ENCODE measurements around the gene RABGAP1L. TPM values are rescaled to one million over a fixed set of nuclear protein-coding genes. Genes with fewer than 3 reads are reported as not detected.

Gene RABGAP1L
- total RNA-seq, 1 donor from 2014 or later = 30.2 TPM

DNA sequence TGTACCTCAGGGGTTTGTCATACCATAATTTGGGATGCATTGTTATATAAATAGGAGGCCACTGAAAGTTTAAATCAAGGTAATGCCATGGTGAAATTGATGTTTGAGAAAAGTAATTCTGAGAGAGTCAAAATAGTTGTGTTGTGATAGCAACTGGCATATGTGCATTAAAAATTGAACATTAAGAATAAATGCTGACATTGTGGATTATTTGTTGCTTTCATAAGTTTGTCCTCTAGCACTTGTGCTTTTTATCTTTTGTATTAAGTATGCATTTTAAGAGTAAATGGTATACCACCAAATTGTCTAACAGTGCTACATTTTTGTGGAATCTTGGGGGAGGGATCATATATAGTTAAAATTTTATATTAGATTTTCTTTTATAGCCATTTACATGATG is 564.5 kb downstream of the RABGAP1L start:
- Mint-ChIP-seq H3K9me3 (ENCODE audit: unreplicated experiment) (no peaks in the 10 kb centered on the region), H3K4me1 (ENCODE audit: unreplicated experiment) (peaks cover 4% of the 10 kb centered on the region), H3K4me3 (ENCODE audit: unreplicated experiment) (no peak overlapping the region), H3K27me3 (ENCODE audit: unreplicated experiment) (peaks cover 2% of the 10 kb centered on the region), H3K27ac (ENCODE audit: unreplicated experiment) (no peak overlapping the region), H3K36me3 (ENCODE audit: low read depth, unreplicated experiment) (no peaks in the 10 kb centered on the region)
- DNase-seq (ENCODE audit: low spot score) = no peak
- TF ChIP-seq, protein P1, sequence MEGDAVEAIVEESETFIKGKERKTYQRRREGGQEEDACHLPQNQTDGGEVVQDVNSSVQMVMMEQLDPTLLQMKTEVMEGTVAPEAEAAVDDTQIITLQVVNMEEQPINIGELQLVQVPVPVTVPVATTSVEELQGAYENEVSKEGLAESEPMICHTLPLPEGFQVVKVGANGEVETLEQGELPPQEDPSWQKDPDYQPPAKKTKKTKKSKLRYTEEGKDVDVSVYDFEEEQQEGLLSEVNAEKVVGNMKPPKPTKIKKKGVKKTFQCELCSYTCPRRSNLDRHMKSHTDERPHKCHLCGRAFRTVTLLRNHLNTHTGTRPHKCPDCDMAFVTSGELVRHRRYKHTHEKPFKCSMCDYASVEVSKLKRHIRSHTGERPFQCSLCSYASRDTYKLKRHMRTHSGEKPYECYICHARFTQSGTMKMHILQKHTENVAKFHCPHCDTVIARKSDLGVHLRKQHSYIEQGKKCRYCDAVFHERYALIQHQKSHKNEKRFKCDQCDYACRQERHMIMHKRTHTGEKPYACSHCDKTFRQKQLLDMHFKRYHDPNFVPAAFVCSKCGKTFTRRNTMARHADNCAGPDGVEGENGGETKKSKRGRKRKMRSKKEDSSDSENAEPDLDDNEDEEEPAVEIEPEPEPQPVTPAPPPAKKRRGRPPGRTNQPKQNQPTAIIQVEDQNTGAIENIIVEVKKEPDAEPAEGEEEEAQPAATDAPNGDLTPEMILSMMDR (IDR thresholded peaks at IDR 0.05; ENCODE audit: unreplicated experiment) = no peak

DNA sequence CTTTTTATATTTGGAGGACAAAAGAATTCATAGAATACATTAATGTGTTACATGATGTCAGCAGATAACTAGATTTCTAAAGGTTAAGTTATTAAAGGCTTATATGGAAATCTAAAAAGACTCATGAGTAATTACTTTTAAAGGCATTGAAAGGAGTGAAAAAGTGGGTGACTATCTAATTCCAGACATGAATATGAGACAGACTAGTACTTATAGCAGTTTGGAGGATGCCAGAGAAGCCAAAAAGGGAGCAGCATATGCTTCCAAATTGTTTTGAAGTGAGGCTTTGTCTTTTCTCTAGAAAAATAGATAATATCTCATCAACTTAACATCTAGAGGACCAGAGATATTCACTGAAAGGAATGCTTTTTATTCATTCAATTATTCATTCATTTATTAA is 564.9 kb downstream of the RABGAP1L start:
- TF ChIP-seq, protein P1 (IDR thresholded peaks at IDR 0.05; ENCODE audit: unreplicated experiment) = no peak
- Mint-ChIP-seq H3K36me3 (ENCODE audit: low read depth, unreplicated experiment) (no peaks in the 10 kb centered on the region), H3K27me3 (ENCODE audit: unreplicated experiment) (peaks cover 2% of the 10 kb centered on the region), H3K4me1 (ENCODE audit: unreplicated experiment) (peaks cover 4% of the 10 kb centered on the region), H3K4me3 (ENCODE audit: unreplicated experiment) (no peak overlapping the region), H3K9me3 (ENCODE audit: unreplicated experiment) (no peaks in the 10 kb centered on the region), H3K27ac (ENCODE audit: unreplicated experiment) (no peak overlapping the region)
- no peak for DNase-seq (ENCODE audit: low spot score)

DNA sequence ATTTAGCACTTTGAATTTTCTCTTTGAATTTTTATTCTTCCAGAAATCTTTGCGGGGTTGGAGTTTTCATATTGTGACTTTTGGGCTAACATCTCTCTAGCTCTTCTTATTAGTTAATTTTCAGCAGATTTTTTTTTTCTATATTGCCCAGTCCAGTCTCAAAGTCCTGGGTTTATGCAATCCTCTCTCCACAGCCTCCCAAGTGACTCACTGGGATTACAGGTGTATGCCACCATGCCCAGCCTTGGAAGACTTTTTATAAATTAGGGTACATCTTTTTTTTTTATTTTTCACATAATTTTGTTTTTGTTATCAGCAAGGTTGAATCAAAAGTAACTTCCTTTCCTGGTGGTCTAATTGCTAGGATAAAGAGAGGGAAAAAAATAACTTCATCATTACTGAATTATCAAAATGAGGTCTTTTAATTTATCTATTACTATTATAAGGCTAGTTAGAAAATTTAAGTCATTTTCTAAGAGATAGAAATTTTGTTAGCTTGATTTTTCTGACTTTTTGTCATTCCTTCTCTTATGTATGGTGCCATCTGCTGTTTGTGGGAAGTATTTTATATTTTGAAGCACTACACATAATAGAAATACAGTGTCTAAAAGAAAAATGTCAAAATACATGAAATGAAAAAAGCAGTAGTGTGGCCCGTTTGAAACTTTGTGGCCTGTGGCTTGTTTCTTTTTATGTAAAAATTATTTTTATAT is 567.0 kb downstream of the RABGAP1L start:
- TF ChIP-seq, protein P1 (IDR thresholded peaks at IDR 0.05; ENCODE audit: unreplicated experiment) = peak; percentile 75
- peaks cover 4% of the 10 kb centered on the region for H3K4me1 Mint-ChIP-seq (ENCODE audit: unreplicated experiment)
- no peak for DNase-seq (ENCODE audit: low spot score)
- H3K27me3 Mint-ChIP-seq (ENCODE audit: unreplicated experiment) = peaks cover 2% of the 10 kb centered on the region
- H3K9me3 Mint-ChIP-seq (ENCODE audit: unreplicated experiment) = no peaks in the 10 kb centered on the region
- no peak overlapping the region for H3K27ac Mint-ChIP-seq (ENCODE audit: unreplicated experiment)
- H3K4me3 Mint-ChIP-seq (ENCODE audit: unreplicated experiment) = no peak overlapping the region
- H3K36me3 Mint-ChIP-seq (ENCODE audit: low read depth, unreplicated experiment) = no peaks in the 10 kb centered on the region

DNA sequence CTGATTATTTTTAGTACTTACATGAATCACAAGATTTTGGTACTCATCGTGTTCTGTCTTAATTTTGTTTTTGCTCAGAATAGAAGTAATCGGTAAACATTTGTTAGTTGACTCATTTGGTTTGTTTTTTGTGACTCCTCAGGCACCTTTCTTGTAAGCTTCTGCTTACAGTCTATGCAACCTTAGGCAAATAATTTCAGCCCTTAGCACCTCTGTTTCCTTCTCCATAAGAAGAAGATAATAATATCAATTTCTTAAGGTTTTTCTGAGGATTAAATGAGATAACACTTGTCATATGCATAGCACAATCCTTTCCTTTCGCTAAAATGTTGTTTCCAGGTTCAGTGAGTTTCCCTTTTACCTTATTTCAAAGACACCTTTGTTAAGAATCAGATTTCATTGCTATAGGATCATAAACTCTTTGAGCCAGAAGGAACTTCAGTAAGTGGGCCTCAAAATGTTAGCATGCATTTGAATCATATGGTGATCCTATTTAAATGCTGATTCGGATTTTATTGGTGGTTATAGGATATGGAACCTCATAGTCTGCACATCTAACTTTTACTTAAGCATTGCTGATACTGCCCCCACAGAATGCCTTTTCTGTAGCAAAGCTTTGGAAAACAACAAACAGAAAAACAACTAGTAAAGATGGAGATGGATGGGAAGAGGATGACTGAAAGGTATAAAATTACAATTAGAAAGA is 567.7 kb downstream of the RABGAP1L start:
- H3K9me3 Mint-ChIP-seq (ENCODE audit: unreplicated experiment) = no peaks in the 10 kb centered on the region
- no peak for DNase-seq (ENCODE audit: low spot score)
- H3K36me3 Mint-ChIP-seq (ENCODE audit: low read depth, unreplicated experiment) = no peaks in the 10 kb centered on the region
- H3K4me3 Mint-ChIP-seq (ENCODE audit: unreplicated experiment) = no peak overlapping the region
- H3K27ac Mint-ChIP-seq (ENCODE audit: unreplicated experiment) = no peak overlapping the region
- peaks cover 4% of the 10 kb centered on the region for H3K4me1 Mint-ChIP-seq (ENCODE audit: unreplicated experiment)
- peaks cover 2% of the 10 kb centered on the region for H3K27me3 Mint-ChIP-seq (ENCODE audit: unreplicated experiment)
- TF ChIP-seq, protein P1 (IDR thresholded peaks at IDR 0.05; ENCODE audit: unreplicated experiment) = no peak

DNA sequence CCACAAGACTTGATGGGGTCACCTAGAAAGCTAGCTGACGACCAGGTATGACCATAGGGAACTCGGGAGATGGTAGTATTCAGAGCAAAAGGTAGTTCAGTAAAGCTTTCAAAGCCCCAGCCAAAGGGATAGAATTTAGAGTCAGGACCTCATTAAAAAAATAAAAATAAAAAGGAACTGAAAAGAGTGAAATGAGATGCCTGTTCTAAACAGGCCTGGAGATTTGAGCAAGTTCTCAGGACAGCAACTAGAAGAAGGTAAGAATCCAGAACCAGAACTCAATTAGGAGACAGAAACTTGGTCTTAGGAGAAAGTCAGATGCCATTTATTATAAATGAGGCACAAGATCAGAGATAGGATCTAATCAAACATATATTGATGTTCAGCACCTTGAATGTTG is 575.0 kb downstream of the RABGAP1L start:
- Mint-ChIP-seq H3K36me3 (ENCODE audit: low read depth, unreplicated experiment) (peaks cover 8% of the 10 kb centered on the region), H3K27me3 (ENCODE audit: unreplicated experiment) (no peaks in the 10 kb centered on the region), H3K4me3 (ENCODE audit: unreplicated experiment) (no peak overlapping the region), H3K9me3 (ENCODE audit: unreplicated experiment) (no peaks in the 10 kb centered on the region), H3K4me1 (ENCODE audit: unreplicated experiment) (peaks cover 4% of the 10 kb centered on the region), H3K27ac (ENCODE audit: unreplicated experiment) (no peak overlapping the region)
- no peak for DNase-seq (ENCODE audit: low spot score)
- TF ChIP-seq, protein P1 (IDR thresholded peaks at IDR 0.05; ENCODE audit: unreplicated experiment) = no peak

Data from endothelial cell (in vitro differentiated cells).